RWPE2 (cell line): ENCODE results near the gene DDN.

ENCODE experiments used
- ATAC-seq: fragments of 200-7000 bp; cut with Tn5 transposase; 3 replicates; pipeline ENCODE4 v1.9.1; 2021; ENCODE audit warnings: low read depth
- DNase-seq: peaks from one replicate; pipeline ENCODE4 v3.0.0-alpha.2; 2020; ENCODE audit warnings: low spot score
- H3K27ac ChIP-seq: fragments of 450-650 bp; 2 replicates; pipeline ENCODE4 v1.5.1; 2017; ENCODE audit warnings: mild to moderate bottlenecking; ENCODE audit not compliant: poor library complexity, severe bottlenecking
- H3K27me3 ChIP-seq: fragments of 250-450 bp; sonication (Bioruptor Pico); 2 replicates; pipeline ENCODE4 v1.5.1; 2021; ENCODE audit warnings: mild to moderate bottlenecking, moderate library complexity; ENCODE audit not compliant: insufficient read depth, poor library complexity, severe bottlenecking
- H3K36me3 ChIP-seq: fragments of 250-450 bp; sonication (Bioruptor Pico); 2 replicates; pipeline ENCODE4 v1.5.1; 2020; ENCODE audit warnings: low read depth, mild to moderate bottlenecking, moderate library complexity
- H3K4me1 ChIP-seq: fragments of 250-450 bp; sonication (Bioruptor Pico); 2 replicates; pipeline ENCODE4 v1.5.1; 2021; ENCODE audit warnings: mild to moderate bottlenecking, moderate library complexity; ENCODE audit not compliant: insufficient read depth, poor library complexity, severe bottlenecking
- H3K4me3 ChIP-seq: fragments of 250-450 bp; sonication (Bioruptor Pico); 2 replicates; pipeline ENCODE4 v1.5.1; 2021; ENCODE audit warnings: mild to moderate bottlenecking, moderate library complexity; ENCODE audit not compliant: severe bottlenecking
- H3K9me3 ChIP-seq: fragments of 250-450 bp; sonication (Bioruptor Pico); 2 replicates; pipeline ENCODE4 v1.5.1; 2021; ENCODE audit warnings: mild to moderate bottlenecking, moderate library complexity; ENCODE audit not compliant: severe bottlenecking
- CTCF ChIP-seq: fragments of 450-650 bp; IDR thresholded peaks from one replicate; pipeline ENCODE4 v1.5.1; 2017; ENCODE audit warnings: mild to moderate bottlenecking, moderate library complexity; ENCODE audit not compliant: poor library complexity, severe bottlenecking

Gene DDN

GRCh38 chr12:49019443-49020324 is 20.5 kb upstream of the DDN start:
- ATAC-seq: no peak
- no peak for DNase-seq
- peaks cover 41% of the 10 kb centered on the region for H3K36me3 ChIP-seq
- no peak overlapping the region for H3K4me3 ChIP-seq
- peak overlapping the region; percentile 68 for H3K27ac ChIP-seq
- TF ChIP-seq CTCF: peak; percentile 30
- H3K27me3 ChIP-seq: no peaks in the 10 kb centered on the region
- H3K9me3 ChIP-seq: no peaks in the 10 kb centered on the region
- H3K4me1 ChIP-seq: peaks cover 5% of the 10 kb centered on the region

DNA sequence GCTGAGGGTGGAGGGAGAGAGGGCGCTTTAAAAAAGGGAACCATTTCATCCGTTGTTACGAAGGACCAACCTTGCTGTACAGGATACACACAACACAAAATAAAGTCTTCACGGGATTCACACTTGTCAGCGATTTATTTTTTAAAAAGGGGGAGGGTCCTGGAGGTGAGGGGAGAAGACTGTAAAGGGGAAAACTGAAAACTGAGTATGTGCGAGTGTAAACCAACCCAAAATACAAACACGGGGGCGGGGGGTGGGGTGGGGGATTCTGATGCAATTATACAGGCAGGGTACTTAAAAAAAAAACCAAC is 19.9 kb upstream of the DDN start:
- Histone ChIP-seq H3K27ac (peak overlapping the region; percentile 68), H3K4me1 (peaks cover 5% of the 10 kb centered on the region), H3K4me3 (peak overlapping the region; percentile 70), H3K9me3 (no peaks in the 10 kb centered on the region), H3K27me3 (no peaks in the 10 kb centered on the region), H3K36me3 (peaks cover 40% of the 10 kb centered on the region)
- DNase-seq (no peak), ATAC-seq (peak; percentile 7; the same call in 1 of the 3 replicates)
- TF ChIP-seq CTCF: no peak

DNA sequence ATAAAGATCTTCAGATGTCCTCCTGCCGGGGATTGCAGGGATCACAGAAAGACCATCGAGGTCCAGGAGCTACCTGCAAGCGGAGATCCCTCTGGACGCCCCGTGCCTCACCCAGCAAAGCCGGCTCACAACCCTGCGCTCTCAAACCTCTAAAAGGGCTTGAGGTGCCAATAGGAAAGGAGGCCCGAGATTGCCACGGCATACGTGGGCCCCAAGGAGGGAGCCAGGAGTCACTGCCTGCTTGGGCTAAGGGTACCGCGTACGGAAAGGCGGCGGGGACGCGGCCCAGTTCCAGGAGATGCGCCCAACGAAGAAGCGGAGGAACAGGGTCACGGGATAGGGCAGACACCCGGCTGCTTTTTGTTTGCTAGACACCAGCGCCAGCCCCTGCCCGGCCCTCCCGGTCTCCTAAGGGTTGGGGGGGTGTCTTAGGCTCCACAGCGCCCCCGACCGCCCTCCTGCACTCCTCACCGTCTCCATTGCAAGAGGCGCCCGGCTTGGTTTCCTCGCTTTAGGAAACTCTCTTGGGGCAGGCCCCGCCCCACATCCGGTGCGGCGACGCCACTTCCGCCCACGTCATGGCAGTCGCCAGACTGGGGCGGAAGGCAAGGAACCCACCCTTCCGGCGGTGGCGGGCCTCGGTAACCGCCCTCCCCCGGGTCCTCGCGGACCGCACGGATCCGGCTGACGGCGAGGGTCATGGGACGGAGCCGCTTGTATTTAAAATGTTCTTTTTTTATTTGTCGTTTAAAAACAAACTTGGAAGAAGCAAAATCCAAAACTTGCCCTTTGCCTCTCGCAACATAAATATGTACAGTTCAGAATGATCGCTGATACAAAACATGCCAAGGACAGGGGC is 19.3 kb upstream of the DDN start, which contains the start of gene PRKAG1:
Gene PRKAG1, minus strand, starts transcription at position 516 of the 859 bp plus-strand sequence. Its CDS starts 36 bp downstream, at position 480.
- Histone ChIP-seq H3K4me3 (peak within 1 kb of the TSS; percentile 70), H3K9me3 (no peaks in the 10 kb centered on the region), H3K27ac (peak within 1 kb of the TSS; percentile 68), H3K27me3 (no peaks in the 10 kb centered on the region), H3K36me3 (peaks cover 37% of the 10 kb centered on the region), H3K4me1 (peaks cover 5% of the 10 kb centered on the region)
- DNase-seq (peak; percentile 93), ATAC-seq (peak; percentile 86)
- TF ChIP-seq CTCF: peak; percentile 57

GRCh38 chr12:49017891-49018260 is 18.7 kb upstream of the DDN start:
- Histone ChIP-seq H3K9me3 (no peaks in the 10 kb centered on the region), H3K27ac (peak overlapping the region; percentile 68), H3K36me3 (peaks cover 42% of the 10 kb centered on the region), H3K4me3 (peak overlapping the region; percentile 70), H3K27me3 (no peaks in the 10 kb centered on the region), H3K4me1 (peaks cover 5% of the 10 kb centered on the region)
- DNase-seq (no peak), ATAC-seq (no peak; the same call in 2 of the 3 replicates)
- no peak for TF ChIP-seq CTCF
